BE2C (cell line): ENCODE results near the gene KIRREL1.

Source experiments
- DNase-seq: peaks from one replicate; pipeline ENCODE4 v3.0.0-alpha.2; 2020
- H3K27me3 ChIP-seq: fragments of 250-450 bp; sonication (Bioruptor Pico); 2 replicates; pipeline ENCODE4 v1.5.1; 2020; ENCODE audit warnings: mild to moderate bottlenecking
- H3K36me3 ChIP-seq: fragments of 250-450 bp; sonication (Bioruptor Pico); 2 replicates; pipeline ENCODE4 v1.5.1; 2020; ENCODE audit warnings: mild to moderate bottlenecking
- H3K4me1 ChIP-seq: fragments of 250-450 bp; sonication (Bioruptor Pico); 2 replicates; pipeline ENCODE4 v1.5.1; 2020
- H3K4me3 ChIP-seq: 2 replicates; pipeline ENCODE4 v1.5.1; 2011; ENCODE audit warnings: low read depth, low read length
- H3K9me3 ChIP-seq: fragments of 250-450 bp; sonication (Bioruptor Pico); 2 replicates; pipeline ENCODE4 v1.5.1; 2020
- TF ChIP-seq, protein P1 (sequence below): IDR thresholded peaks from 2 replicates; pipeline ENCODE4 v1.5.1; 2012; ENCODE audit warnings: mild to moderate bottlenecking, low read depth, low read length

KIRREL1 gene

DNA sequence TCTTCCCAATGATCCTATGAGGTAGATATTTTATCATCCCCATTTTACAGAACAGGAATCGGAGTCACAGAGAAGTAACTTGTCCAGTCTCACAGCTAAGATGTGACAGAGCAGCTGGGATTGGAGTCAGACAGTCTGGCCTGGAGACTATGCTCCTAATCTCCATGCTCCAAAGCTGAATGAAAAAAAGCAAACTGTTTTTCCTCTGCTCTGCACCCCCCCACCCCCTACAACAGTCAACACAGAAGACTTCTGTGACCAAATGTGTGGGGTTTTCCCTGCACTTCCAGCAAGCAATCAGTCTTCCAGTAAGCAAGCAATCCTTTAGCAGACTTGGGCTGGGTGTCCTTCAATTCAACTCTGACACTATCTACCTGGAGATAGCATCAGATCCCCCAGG lies 33.2 kb downstream of the KIRREL1 start:
- no peak for DNase-seq
- H3K4me1 ChIP-seq, result no peaks in the 10 kb centered on the region

DNA sequence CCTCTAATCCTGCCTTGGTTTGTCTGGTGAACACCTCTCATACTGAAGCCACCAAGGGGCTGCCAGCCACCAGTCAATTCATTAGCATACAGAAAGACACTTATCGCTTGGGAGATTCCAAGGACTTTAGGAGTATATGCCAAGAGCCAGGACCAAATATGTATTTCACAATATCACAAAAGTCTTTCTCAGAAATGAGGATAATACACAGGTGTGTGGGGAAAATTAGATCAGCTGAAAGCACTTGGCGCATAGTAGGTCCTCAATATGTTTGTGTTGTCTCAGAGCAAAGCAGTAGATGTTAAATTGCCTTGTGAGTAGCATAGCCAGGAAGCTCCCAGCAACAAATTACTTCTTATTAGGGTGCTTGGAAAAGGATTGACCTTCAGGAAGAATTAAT lies 34.1 kb downstream of the KIRREL1 start:
- H3K9me3 ChIP-seq, result no peaks in the 10 kb centered on the region
- no peak for DNase-seq

More for the DNA sequence above, 33.2 kb downstream of the KIRREL1 start:
- H3K27me3 ChIP-seq, result peaks cover 7% of the 10 kb centered on the region
- H3K9me3 ChIP-seq, result no peaks in the 10 kb centered on the region
- H3K36me3 ChIP-seq, result no peaks in the 10 kb centered on the region
- H3K4me3 ChIP-seq, result no peak overlapping the region
- TF ChIP-seq, protein P1, sequence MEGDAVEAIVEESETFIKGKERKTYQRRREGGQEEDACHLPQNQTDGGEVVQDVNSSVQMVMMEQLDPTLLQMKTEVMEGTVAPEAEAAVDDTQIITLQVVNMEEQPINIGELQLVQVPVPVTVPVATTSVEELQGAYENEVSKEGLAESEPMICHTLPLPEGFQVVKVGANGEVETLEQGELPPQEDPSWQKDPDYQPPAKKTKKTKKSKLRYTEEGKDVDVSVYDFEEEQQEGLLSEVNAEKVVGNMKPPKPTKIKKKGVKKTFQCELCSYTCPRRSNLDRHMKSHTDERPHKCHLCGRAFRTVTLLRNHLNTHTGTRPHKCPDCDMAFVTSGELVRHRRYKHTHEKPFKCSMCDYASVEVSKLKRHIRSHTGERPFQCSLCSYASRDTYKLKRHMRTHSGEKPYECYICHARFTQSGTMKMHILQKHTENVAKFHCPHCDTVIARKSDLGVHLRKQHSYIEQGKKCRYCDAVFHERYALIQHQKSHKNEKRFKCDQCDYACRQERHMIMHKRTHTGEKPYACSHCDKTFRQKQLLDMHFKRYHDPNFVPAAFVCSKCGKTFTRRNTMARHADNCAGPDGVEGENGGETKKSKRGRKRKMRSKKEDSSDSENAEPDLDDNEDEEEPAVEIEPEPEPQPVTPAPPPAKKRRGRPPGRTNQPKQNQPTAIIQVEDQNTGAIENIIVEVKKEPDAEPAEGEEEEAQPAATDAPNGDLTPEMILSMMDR, result no peak

DNA sequence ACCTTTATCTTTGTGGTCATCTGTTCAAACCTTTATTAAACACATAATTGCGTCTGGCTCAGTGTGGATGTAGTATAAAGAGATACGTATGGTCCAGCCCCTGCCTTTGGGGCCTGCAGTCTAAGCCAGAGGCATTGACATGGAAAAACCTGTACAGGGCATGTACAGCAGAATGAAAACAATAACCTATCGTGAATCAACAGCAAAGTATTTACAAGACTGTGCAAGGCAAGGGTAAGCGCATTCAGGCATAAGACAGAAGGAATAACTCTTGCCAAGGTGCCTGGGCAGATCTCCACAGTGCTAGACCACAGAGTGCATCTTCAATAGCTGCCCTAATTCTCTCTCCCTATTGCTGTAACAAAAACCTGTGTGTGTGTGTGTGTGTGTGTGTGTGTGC lies 35.5 kb downstream of the KIRREL1 start:
- Histone ChIP-seq H3K4me3 (no peak overlapping the region), H3K9me3 (no peaks in the 10 kb centered on the region), H3K27me3 (peaks cover 3% of the 10 kb centered on the region; the same call in 1 of the 2 replicates), H3K36me3 (no peaks in the 10 kb centered on the region), H3K4me1 (no peaks in the 10 kb centered on the region)
- DNase-seq, result no peak
- TF ChIP-seq, protein P1, result no peak

More for the DNA sequence above, 34.1 kb downstream of the KIRREL1 start:
- H3K36me3 ChIP-seq, result no peaks in the 10 kb centered on the region
- no peak overlapping the region for H3K4me3 ChIP-seq
- peaks cover 7% of the 10 kb centered on the region for H3K27me3 ChIP-seq
- TF ChIP-seq, protein P1, result no peak
- no peaks in the 10 kb centered on the region for H3K4me1 ChIP-seq

DNA sequence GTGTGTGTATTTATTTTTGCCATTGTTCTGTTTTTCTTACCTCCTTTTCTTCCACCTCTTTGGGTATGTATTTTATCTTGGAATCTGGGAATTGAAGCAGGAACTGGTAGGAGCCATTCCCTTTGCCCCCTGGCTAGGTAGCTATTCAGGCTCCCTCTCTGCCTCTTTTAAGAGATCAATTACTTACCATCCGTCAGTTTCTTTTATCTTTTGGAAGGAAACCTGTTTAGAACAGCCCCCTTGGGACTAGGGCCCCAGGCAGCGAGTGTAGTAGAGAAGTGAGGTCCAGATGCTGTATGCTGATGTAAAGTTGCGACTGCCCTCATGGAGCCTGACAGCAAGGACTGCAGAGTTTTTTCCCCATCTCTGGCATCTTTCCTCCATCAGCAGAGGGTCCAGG lies 41.6 kb downstream of the KIRREL1 start:
- no peaks in the 10 kb centered on the region for H3K27me3 ChIP-seq
- no peak for DNase-seq
- TF ChIP-seq, protein P1, result no peak
- H3K4me3 ChIP-seq, result no peak overlapping the region
- H3K9me3 ChIP-seq, result no peaks in the 10 kb centered on the region
- H3K4me1 ChIP-seq, result no peaks in the 10 kb centered on the region
- no peaks in the 10 kb centered on the region for H3K36me3 ChIP-seq

DNA sequence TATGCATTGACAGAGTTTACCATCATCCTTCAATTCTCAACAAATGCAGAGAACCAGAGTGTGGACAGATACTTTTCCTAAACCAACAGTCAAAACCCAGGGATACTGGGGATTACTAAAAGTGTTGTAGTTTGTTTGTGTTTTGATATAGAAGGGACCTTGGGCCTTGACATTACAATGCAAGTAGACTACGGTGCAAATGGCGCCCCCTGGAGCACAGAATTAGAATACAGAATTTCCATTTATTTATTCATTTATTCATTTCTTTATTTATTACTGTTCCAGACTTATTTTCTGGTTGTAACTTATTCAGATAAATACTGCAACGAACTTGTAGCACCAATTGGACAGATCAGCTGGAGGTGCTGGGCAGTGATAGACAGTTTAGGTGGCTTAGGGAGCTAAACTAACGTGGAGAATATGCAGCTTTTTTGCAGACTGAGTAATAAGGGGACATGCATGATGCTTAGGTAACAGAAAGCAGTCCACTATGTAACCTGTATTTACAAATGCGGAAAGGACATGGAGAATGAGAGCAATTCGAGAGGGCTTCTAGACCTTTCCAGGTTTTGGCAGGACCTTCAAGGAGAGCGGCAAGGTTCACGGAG lies 42.6 kb downstream of the KIRREL1 start:
- H3K36me3 ChIP-seq, result no peaks in the 10 kb centered on the region
- H3K4me3 ChIP-seq, result no peak overlapping the region
- DNase-seq, result peak; percentile 18
- no peaks in the 10 kb centered on the region for H3K27me3 ChIP-seq
- TF ChIP-seq, protein P1, result peak; percentile 48
- H3K9me3 ChIP-seq, result no peaks in the 10 kb centered on the region
- no peaks in the 10 kb centered on the region for H3K4me1 ChIP-seq

DNA sequence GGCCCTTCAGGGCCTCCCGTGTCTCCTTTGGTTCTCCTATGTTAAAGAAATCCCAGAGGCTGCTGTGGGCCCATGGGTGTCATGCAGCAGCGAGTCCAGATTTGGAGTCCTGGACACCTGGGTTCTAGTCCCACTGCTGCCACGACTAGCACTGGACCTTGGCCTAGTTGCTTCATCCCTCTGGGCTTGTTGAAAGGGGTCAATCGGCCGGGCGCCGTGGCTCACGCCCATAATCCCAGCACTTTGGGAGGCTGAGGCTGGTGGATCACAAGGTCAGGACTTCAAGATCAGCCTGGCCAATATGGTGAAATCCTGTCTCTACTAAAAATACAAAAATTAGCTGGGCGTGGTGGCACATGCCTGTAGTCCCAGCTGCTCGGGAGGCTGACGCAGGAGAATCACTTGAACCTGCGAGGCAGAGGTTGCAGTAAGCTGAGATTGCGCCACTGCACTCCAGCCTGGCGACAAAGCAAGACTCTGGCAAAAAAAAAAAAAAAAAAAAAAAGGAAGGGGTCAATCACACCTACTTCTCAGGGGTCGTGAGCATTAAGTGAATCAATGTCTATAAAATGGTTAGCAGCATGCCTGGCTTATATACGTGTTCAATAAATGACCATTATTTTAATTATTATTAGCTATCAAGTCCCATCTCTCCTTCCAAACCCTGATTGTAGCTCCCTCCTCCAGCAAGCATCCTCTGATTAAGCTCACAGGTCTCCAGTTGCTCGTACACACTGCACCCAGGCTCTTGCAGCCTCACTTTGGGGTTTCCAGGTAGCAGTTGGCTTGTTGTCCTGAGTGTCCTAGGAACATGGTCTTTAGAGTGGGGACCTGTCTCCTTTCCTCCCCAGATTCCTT lies 43.8 kb downstream of the KIRREL1 start:
- TF ChIP-seq, protein P1, result no peak
- DNase-seq, result no peak
- Histone ChIP-seq H3K36me3 (no peaks in the 10 kb centered on the region), H3K4me3 (no peak overlapping the region), H3K4me1 (no peaks in the 10 kb centered on the region), H3K27me3 (no peaks in the 10 kb centered on the region), H3K9me3 (no peaks in the 10 kb centered on the region)
